GM18517 (cell line): Measurements from ENCODE around the gene AFF2.

Source experiments
- ATAC-seq: cut with Tn5 transposase; IDR thresholded peaks from one replicate; pipeline ENCODE4 v1.9.1; 2021; ENCODE audit warnings: mild to moderate bottlenecking, moderate library complexity; ENCODE audit not compliant: unreplicated experiment

Gene AFF2

DNA sequence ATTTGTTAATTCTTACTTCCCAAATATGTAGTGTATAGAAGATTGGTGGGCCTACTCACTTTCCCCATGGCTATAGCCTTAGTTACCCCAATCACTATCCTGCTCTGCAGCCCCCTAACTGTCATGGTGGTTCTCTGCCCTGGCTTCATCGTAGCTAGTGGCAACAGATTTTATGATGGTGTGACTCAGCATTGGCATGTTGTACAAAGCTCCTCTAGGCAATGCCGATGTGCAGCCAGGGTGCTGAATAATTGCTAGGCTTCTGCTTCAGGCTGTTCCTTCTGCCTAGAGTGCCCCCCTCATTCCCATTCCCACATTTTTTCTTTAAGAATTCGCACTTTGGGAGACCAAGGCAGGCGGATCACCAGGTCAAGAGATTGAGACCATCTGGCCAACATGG, 35.2 kb downstream of the AFF2 start:
- no peak for ATAC-seq

DNA sequence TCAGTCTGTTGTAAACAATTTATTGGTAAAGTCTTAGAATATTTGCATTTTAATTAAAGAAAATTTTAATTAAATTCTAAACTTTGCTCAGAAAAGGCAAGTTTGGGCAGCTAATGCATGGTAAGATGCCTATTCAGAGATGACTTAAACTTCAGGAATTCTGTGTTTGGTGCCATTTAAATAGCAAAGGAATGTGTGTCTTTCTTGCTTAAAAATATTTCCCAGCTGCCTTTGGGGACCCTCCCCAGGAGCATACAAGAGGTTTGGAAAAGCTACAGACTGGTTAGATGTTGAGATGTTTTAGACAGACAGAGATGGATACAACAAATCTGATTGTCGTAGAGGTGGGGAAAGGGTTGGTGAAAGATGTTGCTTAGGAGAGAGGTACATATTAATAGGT, 36.5 kb downstream of the AFF2 start:
- ATAC-seq, result no peak

DNA sequence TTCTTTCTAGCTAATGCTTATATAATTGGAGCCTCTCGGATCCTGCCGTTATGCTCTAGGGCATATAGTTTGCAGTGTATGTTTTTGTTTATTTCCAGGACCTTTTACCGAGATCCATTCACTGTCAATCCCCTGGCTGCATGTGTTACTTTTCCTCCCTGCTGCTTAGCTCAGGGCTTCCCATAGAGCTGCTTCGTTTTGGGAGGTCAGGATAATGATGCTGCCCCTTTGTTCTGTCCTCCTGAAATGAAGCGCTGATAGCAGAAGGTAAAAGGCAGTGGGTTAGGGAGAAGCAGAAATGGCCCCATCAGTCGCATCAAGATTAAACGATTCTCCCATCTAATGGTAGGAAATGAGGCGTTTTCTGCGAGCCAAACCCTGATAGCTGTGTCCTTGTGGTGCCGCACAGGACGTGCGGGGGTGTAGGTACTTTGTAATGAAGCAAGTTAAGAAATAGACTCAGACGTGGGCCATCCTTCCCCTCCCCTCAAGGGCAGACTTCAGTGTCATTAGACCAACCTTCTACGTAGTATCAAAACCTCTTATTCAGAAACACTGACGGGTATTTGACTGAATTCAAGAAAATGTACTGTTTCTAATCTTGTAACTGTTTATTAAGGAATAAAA, 37.3 kb downstream of the AFF2 start:
- ATAC-seq, result no peak

DNA sequence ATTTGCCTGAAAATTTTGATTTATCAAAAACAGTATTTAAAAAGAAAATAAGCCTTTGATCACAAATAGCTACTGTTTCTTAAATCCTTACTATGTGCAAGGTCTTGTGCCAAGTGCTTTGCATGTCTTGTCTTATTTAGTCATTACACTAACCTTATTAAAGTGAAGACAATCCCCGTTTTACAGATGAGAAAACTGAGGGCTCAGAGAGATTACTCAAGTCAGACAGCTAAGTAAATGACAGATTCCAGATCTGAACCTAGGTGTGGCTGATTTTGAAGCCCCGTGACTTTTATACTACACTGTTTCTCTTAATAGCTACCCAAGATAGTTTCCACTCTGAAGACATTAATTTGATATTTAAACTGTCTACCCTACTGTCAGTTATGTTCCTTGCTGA, 38.2 kb downstream of the AFF2 start:
- no peak for ATAC-seq

DNA sequence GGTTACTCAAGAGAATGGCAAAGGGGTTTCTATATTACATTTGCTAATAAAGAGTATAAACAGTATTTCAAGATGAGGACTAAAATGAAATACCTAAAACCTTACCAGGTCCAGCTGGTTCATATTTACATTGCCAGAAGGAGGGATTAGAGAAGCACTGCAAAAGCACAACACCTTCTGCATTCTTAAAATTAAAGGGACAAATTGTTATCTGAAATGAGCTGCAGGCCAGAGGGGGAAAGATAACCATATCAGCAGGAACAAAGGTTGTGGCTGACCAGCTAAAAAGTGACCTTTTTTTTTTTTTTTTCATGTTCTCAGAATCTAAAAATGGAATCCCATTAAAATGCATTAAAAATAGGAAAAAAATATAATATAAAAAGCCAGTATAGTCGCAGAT, 39.7 kb downstream of the AFF2 start:
- no peak for ATAC-seq

DNA sequence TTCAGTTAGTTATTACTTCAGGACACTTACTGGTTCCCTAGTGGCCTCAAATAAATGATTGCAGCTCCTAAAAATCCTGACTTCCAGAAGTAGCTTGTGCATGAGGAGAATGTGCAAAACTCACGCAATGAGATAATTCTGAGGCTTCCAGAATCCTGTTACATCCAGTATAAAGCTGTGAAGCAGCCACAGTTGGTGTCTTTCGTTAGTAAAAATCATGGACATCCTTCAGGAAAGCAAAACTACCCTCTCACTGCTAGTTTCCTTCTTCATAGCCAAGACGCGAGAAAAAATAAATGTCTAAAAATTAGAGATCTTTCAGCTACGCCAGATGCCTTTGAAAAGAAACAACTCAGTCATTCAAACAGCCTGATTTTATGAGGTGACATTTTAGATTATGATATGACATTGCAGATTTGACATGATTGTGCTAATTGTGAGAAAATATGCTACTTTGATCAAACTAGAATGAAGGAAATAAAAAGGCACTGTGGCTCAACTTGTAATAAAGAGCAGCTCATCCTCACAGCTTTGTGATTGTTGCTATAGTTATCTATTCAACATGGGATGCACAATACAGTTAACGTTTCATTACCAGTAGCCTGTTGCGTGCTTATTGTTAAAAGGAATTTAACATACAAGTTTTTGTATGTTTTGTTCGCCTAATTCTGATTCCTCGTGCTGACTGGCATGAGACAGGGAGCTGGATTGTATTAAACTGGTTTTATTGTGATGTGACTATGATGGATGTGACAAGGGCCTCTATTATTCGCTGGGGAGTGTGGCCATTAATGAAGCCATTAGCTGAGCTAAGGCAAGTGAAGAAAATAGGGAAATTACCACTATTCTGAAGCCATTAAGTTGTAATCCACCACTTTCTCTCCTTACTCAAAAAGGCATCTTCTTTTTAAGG, 40.5 kb downstream of the AFF2 start:
- ATAC-seq, result no peak

DNA sequence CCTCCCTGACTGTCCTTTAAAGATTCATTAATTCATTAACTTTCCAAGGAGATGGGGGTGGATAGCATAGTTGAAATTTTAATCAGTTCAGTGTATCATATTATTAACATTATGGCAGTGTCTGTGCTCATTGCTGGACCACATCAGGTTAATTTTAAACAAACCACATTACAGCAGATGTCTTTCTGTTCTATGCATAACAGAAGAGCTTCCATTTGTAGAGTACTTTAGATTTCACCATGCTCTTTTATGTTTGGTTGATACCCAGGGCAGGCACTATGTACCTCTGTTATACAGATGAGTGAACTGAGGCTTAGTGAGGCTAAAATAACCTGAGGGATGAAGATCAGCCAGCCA, 41.1 kb downstream of the AFF2 start:
- peak; percentile 58 for ATAC-seq

DNA sequence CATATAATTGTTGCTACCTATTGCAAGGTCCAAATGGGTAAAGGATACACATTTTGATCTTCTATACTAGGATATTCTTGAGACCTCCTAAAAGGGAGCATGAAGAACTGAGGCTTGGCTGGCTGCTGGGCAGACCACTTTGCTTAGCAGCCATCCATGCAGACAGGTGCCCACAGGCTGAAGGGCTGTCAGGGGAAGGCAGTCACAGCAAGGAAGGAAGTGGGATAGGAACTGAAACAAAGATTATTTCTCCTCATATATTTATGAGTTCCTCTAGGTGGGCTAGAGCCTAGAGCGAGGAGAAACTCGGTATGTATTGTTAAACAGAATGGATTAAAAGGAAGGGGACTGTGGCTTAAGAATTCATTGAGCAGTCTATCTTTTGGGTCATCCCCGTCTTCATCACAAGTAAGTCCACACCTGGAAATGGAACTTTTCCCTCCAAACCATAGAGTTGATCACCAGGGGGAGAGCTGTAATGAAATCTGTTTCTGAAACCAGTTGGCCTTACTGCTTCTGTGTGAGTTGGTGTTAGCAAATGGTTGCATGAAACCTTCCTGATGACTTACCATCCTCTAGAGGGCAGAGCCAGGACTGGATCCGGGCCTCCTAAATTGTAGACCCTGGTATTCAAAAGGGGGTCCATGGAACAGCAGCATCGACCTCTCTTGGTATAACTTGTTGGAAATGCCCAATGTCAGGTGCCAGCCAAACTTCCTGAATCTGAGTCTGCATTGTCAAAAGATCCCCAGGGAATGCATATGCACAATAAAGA, 42.3 kb downstream of the AFF2 start:
- no peak for ATAC-seq

DNA sequence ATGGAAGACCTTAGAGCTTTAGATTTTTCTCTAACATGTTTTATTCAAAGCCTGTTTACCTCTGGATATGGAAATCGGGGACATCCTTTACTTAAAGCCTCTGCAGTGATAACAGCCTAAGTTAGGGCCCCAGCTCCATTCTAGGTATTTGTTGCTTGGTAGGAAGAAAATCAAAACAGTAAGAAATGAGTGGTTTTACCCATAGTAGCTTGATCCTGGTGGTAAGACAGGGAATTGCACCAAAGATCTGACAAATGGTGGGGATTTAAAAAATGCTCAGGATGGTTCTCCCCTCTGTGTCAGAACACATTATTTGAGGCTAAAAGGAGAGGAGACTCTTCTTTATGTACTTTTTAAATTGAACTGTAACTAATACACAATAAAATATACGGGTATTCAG, 52.4 kb downstream of the AFF2 start:
- no peak for ATAC-seq

DNA sequence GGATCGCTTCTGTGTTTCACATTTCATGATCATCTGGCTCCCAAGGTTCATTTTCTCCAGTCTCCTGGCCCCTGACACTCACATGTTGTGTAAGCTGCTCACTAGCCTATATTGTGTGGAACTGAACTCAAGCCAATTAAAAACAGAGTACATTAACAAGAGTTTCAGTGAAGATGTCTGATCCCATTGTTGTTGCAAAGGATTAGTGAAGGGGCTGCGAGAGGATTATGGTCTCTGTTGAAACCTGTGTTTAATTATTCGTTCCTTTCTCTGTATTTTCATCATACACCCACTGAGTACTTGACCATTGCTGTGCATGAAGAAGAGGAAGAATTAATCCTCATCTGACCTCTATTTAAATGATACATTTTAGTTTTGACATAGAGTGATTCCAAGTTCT, 54.7 kb downstream of the AFF2 start:
- no peak for ATAC-seq

DNA sequence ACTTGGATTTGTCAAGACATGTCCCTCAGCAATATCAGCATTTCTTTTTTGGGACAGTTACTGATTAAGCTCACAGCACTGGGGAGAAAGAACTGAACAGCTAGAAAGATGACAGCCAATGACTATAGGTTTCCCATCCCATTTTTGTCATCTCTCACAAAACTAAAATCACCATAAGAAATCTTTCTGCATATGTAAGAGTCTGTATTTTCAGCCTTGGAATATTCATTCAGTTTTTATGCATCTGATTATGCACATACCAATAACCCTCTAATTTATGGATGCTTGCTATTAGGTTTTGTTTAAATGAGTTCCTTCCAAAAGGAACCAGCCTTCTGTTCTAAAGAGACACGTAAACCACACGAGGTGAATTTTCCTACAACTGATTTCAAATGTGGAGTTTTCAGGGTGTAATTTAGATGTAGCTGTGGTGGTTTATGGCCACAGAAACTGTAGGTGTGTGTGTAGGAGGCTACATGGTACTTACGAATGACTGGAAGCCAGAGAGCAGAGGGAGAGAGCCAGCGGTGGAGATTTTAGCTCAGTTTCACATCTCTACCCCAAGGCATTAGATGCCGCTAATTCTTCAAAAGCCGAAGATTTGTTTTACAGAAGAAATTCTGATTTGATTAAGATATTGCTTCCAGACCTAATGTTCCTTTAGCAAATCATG, 55.3 kb downstream of the AFF2 start:
- ATAC-seq, result no peak

DNA sequence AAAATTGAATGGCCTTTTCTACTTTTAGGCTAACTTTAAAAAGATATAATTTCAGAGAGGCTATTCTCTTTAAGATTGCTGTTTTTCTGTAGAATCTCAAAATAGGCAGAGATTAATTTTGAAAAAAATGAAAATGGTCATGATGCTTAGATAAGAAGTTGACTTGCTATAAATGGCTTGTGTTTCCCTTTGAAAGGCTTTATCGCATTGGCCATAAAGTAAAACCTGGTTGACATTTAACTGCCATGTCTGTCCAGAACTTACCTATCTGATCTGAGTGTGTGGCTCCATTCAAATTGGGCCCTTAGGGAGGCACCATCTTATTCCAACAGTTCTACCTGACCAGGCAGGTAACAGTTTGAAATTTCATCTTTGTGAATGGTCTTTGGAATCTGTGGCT, 56.1 kb downstream of the AFF2 start:
- ATAC-seq, result no peak

DNA sequence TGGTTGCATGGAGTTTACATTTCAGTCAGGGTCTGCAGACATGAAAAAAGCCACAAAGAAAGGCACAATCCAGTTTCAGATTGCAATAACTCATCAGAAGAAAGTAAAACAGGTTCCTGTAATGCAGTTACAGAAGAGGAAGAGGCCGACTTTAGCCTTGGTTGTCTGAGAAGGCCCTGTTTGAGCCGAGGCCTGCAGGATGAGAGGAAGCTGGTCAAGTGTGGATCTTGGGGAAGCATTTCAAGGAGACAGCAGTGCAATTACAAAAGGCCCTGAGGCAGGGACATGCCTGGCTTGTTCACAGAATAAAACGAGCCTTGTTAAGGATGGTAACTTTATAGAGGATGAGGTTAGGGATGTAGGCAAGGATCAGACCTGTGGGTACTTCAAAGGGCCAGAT, 62.4 kb downstream of the AFF2 start:
- ATAC-seq, result no peak

DNA sequence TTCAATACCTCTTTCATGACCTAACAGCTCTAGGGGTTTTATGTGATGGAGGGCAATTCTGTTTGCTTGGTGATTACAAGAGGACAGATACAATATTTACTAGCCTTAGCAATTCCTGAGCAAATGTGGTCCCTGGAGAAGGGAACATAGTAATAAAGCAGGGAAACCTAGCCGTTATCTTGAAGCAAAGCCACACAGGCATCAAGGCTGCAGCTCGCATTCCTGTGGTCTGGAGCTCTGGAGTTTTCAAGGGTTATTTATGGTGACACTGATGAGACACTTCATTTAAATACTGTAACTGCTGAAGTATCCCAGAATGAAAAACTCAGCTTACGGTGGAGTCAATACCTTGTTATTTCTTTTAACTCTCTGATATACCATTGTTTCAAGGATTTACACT, 66.8 kb downstream of the AFF2 start:
- no peak for ATAC-seq

DNA sequence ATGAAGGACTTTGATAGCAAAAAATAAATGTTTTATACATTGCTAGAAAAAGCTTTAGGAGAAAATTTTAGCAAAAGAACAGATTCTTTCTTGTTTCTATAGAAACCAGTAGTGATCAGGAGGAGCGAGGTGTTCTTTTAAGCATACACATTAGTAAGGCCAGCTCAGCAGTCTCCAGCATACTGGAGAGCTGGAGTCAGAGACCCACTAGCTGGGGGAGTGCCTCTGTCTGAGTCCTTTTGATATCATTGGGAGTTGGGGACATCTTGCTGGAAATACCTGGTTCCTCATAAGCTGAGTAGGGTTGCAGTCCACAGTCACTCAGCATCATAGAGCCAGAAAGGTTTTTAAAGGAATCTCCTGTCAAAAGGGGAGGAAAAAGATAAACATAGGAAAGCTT, 67.4 kb downstream of the AFF2 start:
- ATAC-seq, result no peak

DNA sequence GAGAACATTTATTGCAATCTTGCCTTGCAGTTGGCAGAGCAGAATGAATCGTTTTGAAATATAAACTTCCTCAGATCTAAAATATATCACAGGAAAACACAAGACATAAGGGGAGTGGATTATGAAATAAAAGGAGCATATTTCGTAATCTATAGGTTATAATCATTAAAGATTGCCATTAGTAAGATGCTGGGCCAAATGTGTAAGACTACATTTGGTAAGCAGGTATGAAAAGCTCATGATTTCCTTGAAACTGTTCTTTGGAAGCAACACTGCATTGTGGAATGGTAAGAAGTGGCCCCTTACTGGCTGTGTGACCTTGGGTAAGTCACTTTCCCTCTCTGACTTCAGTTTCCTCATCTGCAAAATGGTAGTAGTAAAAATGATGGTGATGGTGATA, 68.3 kb downstream of the AFF2 start:
- no peak for ATAC-seq

DNA sequence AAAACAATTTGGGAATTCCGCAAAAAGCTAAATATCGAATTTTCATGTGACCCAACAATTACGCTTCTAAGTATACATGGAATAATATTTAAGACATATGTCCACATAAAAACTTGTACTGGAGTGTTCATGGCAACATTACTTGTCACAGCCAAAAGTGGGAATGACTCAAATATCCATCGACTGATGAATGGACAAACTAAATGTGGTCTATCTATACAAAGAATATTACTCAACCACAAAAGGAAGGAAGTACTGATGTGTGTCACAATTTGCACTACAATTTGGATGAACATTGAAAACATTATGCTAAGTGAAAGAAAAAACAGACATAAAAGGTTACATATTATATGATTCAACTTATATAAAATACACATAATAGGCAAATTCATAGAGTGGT, 71.9 kb downstream of the AFF2 start:
- ATAC-seq, result no peak

DNA sequence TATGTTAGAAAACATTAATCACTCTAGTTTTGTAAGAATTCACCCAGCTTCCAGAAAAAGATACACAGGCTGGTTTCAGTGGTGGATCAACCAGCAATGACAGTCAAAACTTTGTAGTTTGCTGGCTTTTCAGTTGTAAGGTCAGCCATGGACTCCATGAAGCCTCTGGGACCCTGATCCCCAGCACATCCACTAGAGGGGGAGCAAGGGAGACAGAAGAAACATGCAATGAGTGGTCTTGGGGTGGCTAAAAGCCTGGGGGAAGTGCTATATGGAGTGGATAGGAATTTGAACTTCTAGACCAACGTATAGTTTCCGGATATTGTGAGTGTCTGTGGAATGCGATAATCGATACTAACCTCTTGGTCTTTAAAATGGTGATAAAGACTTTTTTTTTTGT, 72.7 kb downstream of the AFF2 start:
- ATAC-seq, result no peak

DNA sequence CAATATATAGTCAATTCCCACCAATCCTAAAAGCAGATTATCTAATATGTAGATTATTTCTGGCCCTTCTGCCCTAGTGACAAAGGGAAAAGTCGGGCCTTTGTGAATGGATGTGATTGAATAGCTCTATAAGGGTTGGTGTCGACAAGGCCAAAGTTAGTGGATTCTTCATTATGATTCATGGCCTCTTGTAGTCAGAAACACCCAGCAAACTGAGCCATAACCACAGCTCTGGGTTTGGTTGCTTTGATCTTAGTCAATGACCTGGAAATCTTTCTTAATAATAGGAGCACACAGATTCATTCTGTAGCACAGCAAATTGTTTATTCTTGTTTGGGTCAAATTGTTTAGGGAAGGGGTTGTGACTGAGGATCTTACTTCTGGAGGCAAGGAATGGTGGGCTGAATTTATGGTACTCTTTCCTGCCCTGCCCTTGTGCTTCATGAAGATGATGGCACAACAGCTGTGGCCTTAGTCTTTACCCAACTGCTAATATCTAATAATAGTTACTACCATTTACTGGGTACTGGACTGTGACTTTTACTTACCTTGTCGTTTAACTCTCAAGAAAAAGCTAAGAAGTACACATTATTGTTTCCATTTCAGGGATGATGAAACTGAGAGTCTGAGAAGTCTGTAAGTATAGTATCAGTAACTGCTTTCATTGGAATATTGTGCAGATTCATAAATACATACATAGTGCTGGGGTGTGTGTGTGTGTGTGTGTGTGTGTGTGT, 74.0 kb downstream of the AFF2 start:
- ATAC-seq, result no peak

DNA sequence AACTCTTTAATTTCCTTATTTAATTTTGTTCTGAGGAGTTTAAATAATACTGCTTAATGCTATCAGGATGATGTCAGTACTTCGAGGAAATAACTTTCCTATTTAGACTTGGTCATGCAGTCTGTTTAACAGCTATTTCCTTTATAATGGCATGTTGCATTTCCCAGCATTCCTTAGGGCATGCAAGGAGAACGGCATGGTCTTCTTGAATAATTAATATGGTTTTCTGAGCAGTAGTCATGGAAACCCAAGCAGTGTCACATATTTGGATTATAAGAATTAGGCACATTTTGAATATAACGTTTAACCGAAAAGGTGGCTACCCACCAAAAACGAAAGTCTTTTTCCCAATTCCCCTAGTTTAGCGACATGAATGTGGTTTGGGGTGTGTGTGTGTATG, 76.0 kb downstream of the AFF2 start:
- no peak for ATAC-seq

DNA sequence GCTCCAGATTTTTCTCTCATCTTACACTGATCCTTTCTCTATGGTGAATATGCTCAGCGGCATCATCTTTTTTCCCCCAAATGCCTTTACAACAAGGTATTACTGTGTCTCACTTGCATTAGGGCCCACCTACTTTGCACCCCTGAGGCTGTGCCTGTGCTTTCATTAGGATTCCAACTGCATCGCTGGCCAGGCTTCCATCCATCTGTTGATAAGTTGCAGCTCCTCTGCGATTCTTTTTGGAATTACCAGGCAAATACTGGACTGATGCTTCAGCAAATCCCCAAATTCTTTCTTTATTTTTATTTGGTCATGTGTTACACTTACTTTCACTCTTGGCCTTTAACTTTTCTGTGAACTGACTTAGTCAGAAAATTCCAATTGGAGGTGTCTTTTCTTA, 77.3 kb downstream of the AFF2 start:
- no peak for ATAC-seq
